B cell (primary cell): ENCODE results near the gene TTC21B.

Experiments
- EZH2 ChIP-seq: IDR thresholded peaks from 2 replicates; pipeline ENCODE4 v1.6.1; 2012; ENCODE audit warnings: borderline replicate concordance, low read depth, mild to moderate bottlenecking, moderate library complexity, low read length; ENCODE audit not compliant: insufficient read depth, poor library complexity, severe bottlenecking
- TF ChIP-seq, protein P1 (sequence below): fragments of 200-600 bp; IDR thresholded peaks from one replicate; pipeline ENCODE4 v1.8.0; 2022; ENCODE audit warnings: antibody characterized with exemption, mild to moderate bottlenecking

DNA sequence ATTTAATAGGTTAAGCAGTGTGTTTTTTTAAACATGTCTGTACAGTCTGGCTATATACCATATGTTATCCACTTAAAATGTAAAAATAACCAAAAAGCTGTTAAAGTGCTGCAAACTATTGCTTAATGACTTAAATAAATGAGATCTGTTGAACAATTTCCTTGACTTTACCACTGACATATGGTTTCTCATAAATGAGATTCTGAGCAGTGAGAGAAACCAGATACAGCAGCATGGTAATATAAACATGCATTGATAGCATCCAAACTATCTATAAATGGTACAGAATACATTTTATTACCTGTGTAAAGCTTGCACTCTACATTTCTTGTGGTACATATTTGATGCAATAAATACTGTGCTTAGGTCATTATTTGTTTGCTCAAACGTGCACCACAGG is 36.3 kb upstream of the TTC21B start:
- TF ChIP-seq, protein P1, sequence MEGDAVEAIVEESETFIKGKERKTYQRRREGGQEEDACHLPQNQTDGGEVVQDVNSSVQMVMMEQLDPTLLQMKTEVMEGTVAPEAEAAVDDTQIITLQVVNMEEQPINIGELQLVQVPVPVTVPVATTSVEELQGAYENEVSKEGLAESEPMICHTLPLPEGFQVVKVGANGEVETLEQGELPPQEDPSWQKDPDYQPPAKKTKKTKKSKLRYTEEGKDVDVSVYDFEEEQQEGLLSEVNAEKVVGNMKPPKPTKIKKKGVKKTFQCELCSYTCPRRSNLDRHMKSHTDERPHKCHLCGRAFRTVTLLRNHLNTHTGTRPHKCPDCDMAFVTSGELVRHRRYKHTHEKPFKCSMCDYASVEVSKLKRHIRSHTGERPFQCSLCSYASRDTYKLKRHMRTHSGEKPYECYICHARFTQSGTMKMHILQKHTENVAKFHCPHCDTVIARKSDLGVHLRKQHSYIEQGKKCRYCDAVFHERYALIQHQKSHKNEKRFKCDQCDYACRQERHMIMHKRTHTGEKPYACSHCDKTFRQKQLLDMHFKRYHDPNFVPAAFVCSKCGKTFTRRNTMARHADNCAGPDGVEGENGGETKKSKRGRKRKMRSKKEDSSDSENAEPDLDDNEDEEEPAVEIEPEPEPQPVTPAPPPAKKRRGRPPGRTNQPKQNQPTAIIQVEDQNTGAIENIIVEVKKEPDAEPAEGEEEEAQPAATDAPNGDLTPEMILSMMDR: no peak
- TF ChIP-seq EZH2: no peak
